VCaP (cell line): ENCODE measurements around the gene UIMC1.
A peak's percentile ranks its signal among the peaks of the same experiment; 100 is the strongest.
"Not testable (repeated sequence)": the region's sequence is repeated elsewhere in the genome, so short reads cannot be mapped to it uniquely, and the experiment has no call there.

Experiments used
- H3K27ac ChIP-seq: fragments of 450-650 bp; 2 replicates; pipeline ENCODE4 v1.5.1; 2017
- CTCF ChIP-seq: fragments of 450-650 bp; conservative IDR thresholded peaks from 2 replicates; pipeline ENCODE4 v1.5.1; 2017; ENCODE audit warnings: mild to moderate bottlenecking, moderate library complexity

The UIMC1 gene

GRCh38 chr5:177008716-177009115 lies 2.1 kb upstream of the UIMC1 start:
- no peak for TF ChIP-seq CTCF
- H3K27ac ChIP-seq = no peak overlapping the region

GRCh38 chr5:177005619-177006264 lies 837 bp downstream of the UIMC1 start:
- TF ChIP-seq CTCF = peak; percentile 83
- peak overlapping the region; percentile 96 for H3K27ac ChIP-seq

GRCh38 chr5:177004961-177005360 lies 1.6 kb downstream of the UIMC1 start:
- peak overlapping the region; percentile 96 for H3K27ac ChIP-seq
- TF ChIP-seq CTCF = no peak

- no peak overlapping the region for H3K27ac ChIP-seq
- TF ChIP-seq CTCF = no peak
Measured at GRCh38 chr5:177003649-177004048, 2.9 kb downstream of the UIMC1 start.

GRCh38 chr5:176999526-176999925 lies 7.1 kb downstream of the UIMC1 start:
- H3K27ac ChIP-seq = not testable (repeated sequence)

GRCh38 chr5:176998828-176999227 lies 7.8 kb downstream of the UIMC1 start:
- no peak overlapping the region for H3K27ac ChIP-seq
- TF ChIP-seq CTCF = no peak

- no peak overlapping the region for H3K27ac ChIP-seq
- no peak for TF ChIP-seq CTCF
Measured at GRCh38 chr5:176996780-176997179, 9.8 kb downstream of the UIMC1 start.

- TF ChIP-seq CTCF = no peak
- no peak overlapping the region for H3K27ac ChIP-seq
Measured at GRCh38 chr5:176995896-176996767, 10.4 kb downstream of the UIMC1 start.
